Measurements from ENCODE around the gene MCOLN1.
"Not testable (repeated sequence)": the region's sequence is repeated elsewhere in the genome, so short reads cannot be mapped to it uniquely, and the experiment has no call there.

Gene MCOLN1

DNA sequence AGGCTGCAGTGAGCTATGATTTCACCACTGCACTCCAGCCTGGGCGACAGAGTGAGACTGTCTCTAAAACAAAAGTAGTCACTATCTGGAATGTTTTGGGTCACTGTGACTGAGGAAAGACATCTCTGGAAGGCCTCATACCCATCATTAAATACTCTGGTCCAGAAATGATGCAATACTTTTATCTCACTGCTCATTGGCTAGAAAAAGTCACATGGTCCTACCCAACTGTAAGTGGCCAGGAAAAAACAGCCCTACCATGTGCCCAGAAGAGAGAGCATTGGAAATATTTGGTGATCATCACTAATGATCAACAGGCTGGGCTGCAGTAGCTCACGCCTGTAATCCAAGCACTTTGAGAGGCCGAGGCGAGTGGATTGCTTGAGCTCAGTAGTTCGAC lies 42.9 kb downstream of the MCOLN1 start (continued):
- TF ChIP-seq PPARA (CRISPR knock-in tag; IDR thresholded peaks at IDR 0.05; ENCODE audit: borderline replicate concordance) = no peak
- TF ChIP-seq RARB (CRISPR knock-in tag; IDR thresholded peaks at IDR 0.05) = no peak
- TF ChIP-seq, protein P1, sequence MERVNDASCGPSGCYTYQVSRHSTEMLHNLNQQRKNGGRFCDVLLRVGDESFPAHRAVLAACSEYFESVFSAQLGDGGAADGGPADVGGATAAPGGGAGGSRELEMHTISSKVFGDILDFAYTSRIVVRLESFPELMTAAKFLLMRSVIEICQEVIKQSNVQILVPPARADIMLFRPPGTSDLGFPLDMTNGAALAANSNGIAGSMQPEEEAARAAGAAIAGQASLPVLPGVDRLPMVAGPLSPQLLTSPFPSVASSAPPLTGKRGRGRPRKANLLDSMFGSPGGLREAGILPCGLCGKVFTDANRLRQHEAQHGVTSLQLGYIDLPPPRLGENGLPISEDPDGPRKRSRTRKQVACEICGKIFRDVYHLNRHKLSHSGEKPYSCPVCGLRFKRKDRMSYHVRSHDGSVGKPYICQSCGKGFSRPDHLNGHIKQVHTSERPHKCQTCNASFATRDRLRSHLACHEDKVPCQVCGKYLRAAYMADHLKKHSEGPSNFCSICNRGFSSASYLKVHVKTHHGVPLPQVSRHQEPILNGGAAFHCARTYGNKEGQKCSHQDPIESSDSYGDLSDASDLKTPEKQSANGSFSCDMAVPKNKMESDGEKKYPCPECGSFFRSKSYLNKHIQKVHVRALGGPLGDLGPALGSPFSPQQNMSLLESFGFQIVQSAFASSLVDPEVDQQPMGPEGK (CRISPR knock-in tag; IDR thresholded peaks at IDR 0.05; ENCODE audit: borderline replicate concordance) = no peak
- no peak for TF ChIP-seq POU6F1 (CRISPR knock-in tag; IDR thresholded peaks at IDR 0.05; ENCODE audit: borderline replicate concordance, low read depth)

DNA sequence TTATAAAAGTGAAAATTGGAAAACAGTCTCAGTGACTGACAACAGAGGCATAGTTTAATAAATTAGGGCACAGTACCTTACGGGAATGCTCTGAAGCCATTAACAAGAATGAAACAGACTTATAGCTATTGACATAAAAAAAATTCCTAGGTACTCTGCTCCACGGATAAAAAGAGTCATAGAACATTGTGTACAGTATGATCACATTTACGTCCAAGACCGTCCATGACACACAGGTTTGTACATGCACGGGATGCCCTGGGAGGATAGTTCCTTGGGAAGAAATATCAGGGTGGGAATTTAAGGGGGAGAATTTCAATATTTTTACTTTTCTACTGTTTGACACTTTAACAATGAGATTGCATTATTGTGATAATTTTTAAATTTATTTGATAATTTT lies 48.3 kb downstream of the MCOLN1 start:
- no peak for ATAC-seq
- TF ChIP-seq ZFP30 (CRISPR knock-in tag; IDR thresholded peaks at IDR 0.05) (no peak), CREB5 (CRISPR knock-in tag; IDR thresholded peaks at IDR 0.05; ENCODE audit: low read depth) (no peak), ZC3H10 (CRISPR knock-in tag; IDR thresholded peaks at IDR 0.05) (no peak), ZNF70 (CRISPR knock-in tag; IDR thresholded peaks at IDR 0.05) (no peak), ISL1 (CRISPR knock-in tag; IDR thresholded peaks at IDR 0.05) (no peak), TOX (CRISPR knock-in tag; IDR thresholded peaks at IDR 0.05; ENCODE audit: borderline replicate concordance) (no peak), ZFP3 (CRISPR knock-in tag; IDR thresholded peaks at IDR 0.05) (no peak), CSRNP3 (CRISPR knock-in tag; IDR thresholded peaks at IDR 0.05) (no peak), ESRRG (CRISPR knock-in tag; IDR thresholded peaks at IDR 0.05) (no peak), ARNTL (CRISPR knock-in tag; IDR thresholded peaks at IDR 0.05; ENCODE audit: borderline replicate concordance, low read depth) (no peak), SNAI2 (CRISPR knock-in tag; IDR thresholded peaks at IDR 0.05) (no peak), OSR1 (CRISPR knock-in tag; IDR thresholded peaks at IDR 0.05) (no peak), GLIS3 (CRISPR knock-in tag; IDR thresholded peaks at IDR 0.05) (no peak), TSHZ2 (CRISPR knock-in tag; IDR thresholded peaks at IDR 0.05) (no peak)
- TF ChIP-seq, protein P1 (CRISPR knock-in tag; IDR thresholded peaks at IDR 0.05; ENCODE audit: borderline replicate concordance) = no peak

GRCh38 chr19:7575434-7576040 lies 53.1 kb downstream of the MCOLN1 start:
- no peak for TF ChIP-seq ZC3H10 (CRISPR knock-in tag; IDR thresholded peaks at IDR 0.05)
- TF ChIP-seq ISL1 (CRISPR knock-in tag; IDR thresholded peaks at IDR 0.05) = no peak
- TF ChIP-seq PPARA (CRISPR knock-in tag; IDR thresholded peaks at IDR 0.05; ENCODE audit: borderline replicate concordance) = no peak
- TF ChIP-seq CSDC2 (CRISPR knock-in tag; IDR thresholded peaks at IDR 0.05) = no peak
- TF ChIP-seq, protein P1 (CRISPR knock-in tag; IDR thresholded peaks at IDR 0.05; ENCODE audit: borderline replicate concordance) = no peak
- TF ChIP-seq TOX (CRISPR knock-in tag; IDR thresholded peaks at IDR 0.05; ENCODE audit: borderline replicate concordance) = no peak
- ATAC-seq = no peak

- ATAC-seq = not testable (repeated sequence)
Measured at GRCh38 chr19:7577422-7577821, 55.0 kb downstream of the MCOLN1 start.
